Ishikawa (cell line): Measurements from ENCODE around the gene CELSR1.

Experiments
- CREB1 ChIP-seq: IDR thresholded peaks from 2 replicates; pipeline ENCODE4 v1.6.1; 2012; ENCODE audit warnings: low read depth
- EP300 ChIP-seq: IDR thresholded peaks from 2 replicates; pipeline ENCODE4 v1.6.1; 2012; ENCODE audit warnings: borderline replicate concordance
- FOXM1 ChIP-seq: IDR thresholded peaks from 2 replicates; pipeline ENCODE4 v1.6.1; 2012; ENCODE audit warnings: low read depth, borderline replicate concordance
- MAX ChIP-seq: IDR thresholded peaks from 2 replicates; pipeline ENCODE4 v1.6.1; 2012
- RAD21 ChIP-seq: IDR thresholded peaks from 2 replicates; pipeline ENCODE4 v1.6.1; 2012; ENCODE audit warnings: low read depth
- YY1 ChIP-seq: IDR thresholded peaks from 2 replicates; pipeline ENCODE4 v1.6.1; 2012; ENCODE audit warnings: low read depth

- no peak for TF ChIP-seq MAX
- no peak for TF ChIP-seq YY1
- no peak for TF ChIP-seq RAD21
- TF ChIP-seq FOXM1 = no peak
- TF ChIP-seq EP300 = no peak
- TF ChIP-seq CREB1 = no peak
Observed at GRCh38 chr22:46535876-46536536, 1.4 kb downstream of the CELSR1 start.
